ENCODE data around the gene ZDHHC21.

ZDHHC21 gene

GRCh38 chr9:14713187-14713767 lies 20.0 kb upstream of the ZDHHC21 start:
- Histone ChIP-seq H3K36me3 (ENCODE audit: insufficient read depth, low read length) (no peaks in the 10 kb centered on the region), H3K4me3 (ENCODE audit: low read depth, low read length, poor library complexity, severe bottlenecking) (no peak overlapping the region), H4K20me1 (ENCODE audit: insufficient read depth, low read length) (no peaks in the 10 kb centered on the region), H3K9ac (ENCODE audit: low read length) (no peak overlapping the region), H3K4me2 (ENCODE audit: low read length) (no peak overlapping the region), H3F3A (ENCODE audit: insufficient read depth, low read length) (no peaks in the 10 kb centered on the region), H3K9me3 (ENCODE audit: low read length) (no peaks in the 10 kb centered on the region), H2AFZ (ENCODE audit: low read length) (no peak overlapping the region), H3K27me3 (ENCODE audit: insufficient read depth, low read length) (no peaks in the 10 kb centered on the region), H3K9me2 (ENCODE audit: low read depth, low read length) (no peaks in the 10 kb centered on the region), H3K79me2 (ENCODE audit: insufficient read depth, low read length) (no peaks in the 10 kb centered on the region), H3K27ac (ENCODE audit: low read depth, low read length, poor library complexity, severe bottlenecking) (no peak overlapping the region), H3K4me1 (ENCODE audit: insufficient read depth, low read length, severe bottlenecking) (no peaks in the 10 kb centered on the region)
- TF ChIP-seq CTCF (IDR thresholded peaks at IDR 0.05; ENCODE audit: low read length) (no peak), EZH2 (IDR thresholded peaks at IDR 0.05; ENCODE audit: borderline replicate concordance, low read length) (no peak)

DNA sequence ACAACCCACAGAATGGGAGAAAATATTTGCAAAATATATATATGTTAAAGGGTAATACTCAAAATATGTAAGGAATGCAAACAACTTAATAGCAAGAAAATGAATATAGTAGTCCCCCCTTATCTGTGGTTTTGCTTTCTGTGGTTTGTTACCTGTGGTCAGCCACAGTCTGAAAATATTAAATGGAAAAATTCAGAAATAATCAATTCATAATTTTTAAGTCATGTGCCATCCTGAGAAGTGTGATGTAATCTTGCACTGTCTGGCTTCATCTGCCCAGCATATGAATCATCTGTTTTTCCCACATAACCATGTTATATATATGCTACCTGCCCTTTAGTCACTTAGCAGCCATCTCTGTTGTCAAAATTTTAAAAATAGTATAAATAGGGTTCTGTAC lies 17.6 kb upstream of the ZDHHC21 start:
- no peak overlapping the region for H3K4me3 ChIP-seq (ENCODE audit: low read depth, low read length, poor library complexity, severe bottlenecking)

DNA sequence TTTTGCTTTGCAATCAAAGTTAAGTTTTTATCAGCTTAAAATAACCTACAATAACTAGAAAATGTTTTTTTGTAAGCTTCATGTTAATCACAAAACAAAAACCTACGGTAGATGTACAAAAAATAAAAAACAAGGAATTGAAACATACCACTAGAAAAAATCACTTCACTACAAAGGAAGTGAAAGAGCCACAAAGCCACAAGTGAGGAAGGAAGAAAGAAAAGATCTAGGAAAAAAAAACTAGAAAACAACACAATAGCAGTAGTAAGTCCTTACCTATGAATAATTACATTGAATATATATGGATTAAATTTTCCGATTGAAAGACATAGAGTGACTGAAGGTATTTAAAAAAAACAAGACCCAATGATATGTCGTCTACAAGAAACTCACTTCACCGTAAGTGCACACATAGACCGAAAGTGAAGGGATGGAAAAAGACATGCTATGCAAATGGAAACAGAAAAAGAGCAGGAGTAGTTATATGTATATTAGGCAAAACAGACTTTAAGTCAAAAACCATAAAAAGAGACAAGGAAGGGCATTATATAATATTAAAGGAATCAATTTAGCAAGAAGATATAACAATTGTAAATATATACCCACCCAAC lies 13.4 kb upstream of the ZDHHC21 start:
- H3K9me2 ChIP-seq (ENCODE audit: low read depth, low read length), result no peaks in the 10 kb centered on the region
- peaks cover 17% of the 10 kb centered on the region; the same call in 1 of the 2 replicates for H3K9me3 ChIP-seq (ENCODE audit: low read length)
- no peaks in the 10 kb centered on the region for H3K36me3 ChIP-seq (ENCODE audit: insufficient read depth, low read length)
- no peaks in the 10 kb centered on the region for H3K79me2 ChIP-seq (ENCODE audit: insufficient read depth, low read length)
- H2AFZ ChIP-seq (ENCODE audit: low read length), result no peak overlapping the region
- no peak overlapping the region for H3K4me2 ChIP-seq (ENCODE audit: low read length)
- no peaks in the 10 kb centered on the region for H3F3A ChIP-seq (ENCODE audit: insufficient read depth, low read length)
- no peak overlapping the region for H3K4me3 ChIP-seq (ENCODE audit: low read depth, low read length, poor library complexity, severe bottlenecking)
- H3K9ac ChIP-seq (ENCODE audit: low read length), result no peak overlapping the region
- H3K27ac ChIP-seq (ENCODE audit: low read depth, low read length, poor library complexity, severe bottlenecking), result no peak overlapping the region
- no peaks in the 10 kb centered on the region for H4K20me1 ChIP-seq (ENCODE audit: insufficient read depth, low read length)
- TF ChIP-seq EZH2 (IDR thresholded peaks at IDR 0.05; ENCODE audit: borderline replicate concordance, low read length) (no peak), CTCF (IDR thresholded peaks at IDR 0.05; ENCODE audit: low read length) (no peak)
- no peaks in the 10 kb centered on the region for H3K4me1 ChIP-seq (ENCODE audit: insufficient read depth, low read length, severe bottlenecking)
- H3K27me3 ChIP-seq (ENCODE audit: insufficient read depth, low read length), result no peaks in the 10 kb centered on the region; the same call in 1 of the 2 replicates

More for the DNA sequence above, 17.6 kb upstream of the ZDHHC21 start:
- Histone ChIP-seq H3K9me3 (ENCODE audit: low read length) (peaks cover 4% of the 10 kb centered on the region; the same call in 1 of the 2 replicates), H4K20me1 (ENCODE audit: insufficient read depth, low read length) (no peaks in the 10 kb centered on the region), H3K9me2 (ENCODE audit: low read depth, low read length) (no peaks in the 10 kb centered on the region), H3K9ac (ENCODE audit: low read length) (no peak overlapping the region), H3F3A (ENCODE audit: insufficient read depth, low read length) (no peaks in the 10 kb centered on the region), H3K27me3 (ENCODE audit: insufficient read depth, low read length) (no peaks in the 10 kb centered on the region; the same call in 1 of the 2 replicates), H2AFZ (ENCODE audit: low read length) (no peak overlapping the region), H3K79me2 (ENCODE audit: insufficient read depth, low read length) (no peaks in the 10 kb centered on the region), H3K4me1 (ENCODE audit: insufficient read depth, low read length, severe bottlenecking) (no peaks in the 10 kb centered on the region), H3K36me3 (ENCODE audit: insufficient read depth, low read length) (no peaks in the 10 kb centered on the region), H3K4me2 (ENCODE audit: low read length) (no peak overlapping the region), H3K27ac (ENCODE audit: low read depth, low read length, poor library complexity, severe bottlenecking) (no peak overlapping the region)
- TF ChIP-seq EZH2 (IDR thresholded peaks at IDR 0.05; ENCODE audit: borderline replicate concordance, low read length) (no peak), CTCF (IDR thresholded peaks at IDR 0.05; ENCODE audit: low read length) (no peak)
